Endometrial microvascular endothelial cells (primary cell): ENCODE measurements around the gene TUBB8B. TPM values are rescaled to one million over a fixed set of nuclear protein-coding genes. Genes with fewer than 3 reads are reported as not detected.
"Not testable (repeated sequence)": the region's sequence is repeated elsewhere in the genome, so short reads cannot be mapped to it uniquely, and the experiment has no call there.

ENCODE experiments used
- in situ Hi-C: cut with HindIII; loops from 2 replicates; pipeline ENCODE4 v1.10.0; 2017; ENCODE audit warnings: low sequenced_read_pairs, low pct_unique_long_range_greater_than_20kb; ENCODE audit errors: inconsistent ontology term
- total RNA-seq: library from RNA; depleted of rRNA; stranded (reverse); fragments of >200 nt; gene quantifications from one replicate; pipeline ENCODE4 v1.2.3, GENCODE V29; 2015; ENCODE audit errors: inconsistent ontology term

TUBB8B gene
- not detected for total RNA-seq

DNA sequence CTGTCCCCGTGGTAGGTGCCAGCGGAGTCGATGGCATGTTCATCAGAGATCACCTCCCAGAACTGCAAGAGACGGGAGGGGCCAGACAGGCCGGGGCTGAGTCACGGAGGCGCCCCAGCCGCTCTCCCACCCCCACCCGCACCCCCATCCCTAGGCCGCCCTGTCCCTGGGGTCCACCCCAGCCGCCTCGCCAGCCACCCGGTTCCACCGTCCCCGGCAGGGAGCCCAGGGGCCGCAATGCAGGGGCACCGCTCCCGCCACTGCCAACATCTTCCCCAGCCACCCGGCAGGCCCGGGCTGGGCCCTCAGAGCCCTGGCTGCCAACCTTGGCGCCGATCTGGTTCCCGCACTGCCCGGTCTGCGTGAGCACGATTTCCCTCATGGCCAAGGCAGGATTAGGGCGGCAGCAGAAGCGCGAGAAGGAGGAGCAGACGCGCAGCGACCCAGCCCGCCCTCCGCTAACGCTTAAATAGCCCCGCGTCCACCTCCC lies at the start of gene TUBB8B:
TUBB8B (minus strand) TSS at position 440 of the 490 bp plus-strand sequence; CDS start at position 382, 58 bp downstream.
- in situ Hi-C loops = not testable (repeated sequence)

DNA sequence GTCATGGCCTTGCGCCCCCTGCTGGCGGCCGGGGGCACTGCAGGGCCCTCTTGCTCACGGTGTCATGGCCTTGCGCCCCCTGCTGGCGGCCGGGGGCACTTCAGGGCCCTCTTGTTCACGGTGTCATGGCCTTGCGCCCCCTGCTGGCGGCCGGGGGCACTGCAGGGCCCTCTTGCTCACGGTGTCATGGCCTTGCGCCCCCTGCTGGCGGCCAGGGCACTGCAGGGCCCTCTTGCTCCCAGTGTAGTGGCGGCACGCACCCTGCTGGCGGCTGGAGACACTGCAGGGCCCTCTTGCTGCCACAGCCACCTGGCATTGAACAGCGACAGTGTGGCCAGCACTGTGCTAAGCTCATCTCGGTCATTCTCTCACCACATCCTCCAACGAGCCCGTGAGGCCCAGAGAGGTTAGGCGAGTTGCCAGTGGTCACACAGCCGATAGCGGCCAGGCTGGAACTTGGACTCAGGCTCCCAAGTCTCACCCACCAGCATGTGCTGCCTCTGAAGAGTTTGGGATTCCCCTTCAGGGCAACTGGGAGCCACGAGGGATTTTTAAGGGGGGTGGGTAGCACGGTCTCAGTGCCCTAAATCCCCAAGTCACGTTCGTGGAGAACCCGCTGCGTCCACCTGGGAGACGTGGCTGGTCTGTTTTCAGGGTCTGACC lies 48.0 kb upstream of the TUBB8B start:
- in situ Hi-C loops = not testable (repeated sequence)

GRCh38 chr18:96767-97131 lies 47.3 kb upstream of the TUBB8B start:
- in situ Hi-C loops = not testable (repeated sequence)

GRCh38 chr18:96101-96766 lies 46.8 kb upstream of the TUBB8B start:
- in situ Hi-C loops = not testable (repeated sequence)

DNA sequence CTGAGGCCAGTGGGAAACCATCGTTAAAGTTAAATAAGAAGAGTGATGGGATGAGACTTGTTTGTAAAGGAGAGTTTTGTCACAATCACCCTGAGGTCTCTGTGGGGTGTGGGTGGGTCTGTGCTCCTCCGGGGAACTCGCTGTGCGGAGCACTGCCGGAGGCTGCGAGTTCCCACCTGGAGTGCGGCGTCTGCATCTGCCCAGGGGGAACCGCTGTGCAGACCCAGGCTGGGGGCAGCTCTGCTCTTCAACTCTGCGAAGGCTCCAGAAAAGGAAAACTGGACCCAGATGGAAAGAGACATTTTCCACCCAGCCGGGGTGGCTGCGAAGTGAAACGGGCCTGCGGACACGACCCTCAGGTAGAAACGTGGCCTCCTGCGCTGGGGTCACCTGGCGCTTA lies 46.2 kb upstream of the TUBB8B start:
- in situ Hi-C loops = not testable (repeated sequence)

GRCh38 chr18:93897-94408 lies 44.5 kb upstream of the TUBB8B start:
- in situ Hi-C loops = not testable (repeated sequence)

DNA sequence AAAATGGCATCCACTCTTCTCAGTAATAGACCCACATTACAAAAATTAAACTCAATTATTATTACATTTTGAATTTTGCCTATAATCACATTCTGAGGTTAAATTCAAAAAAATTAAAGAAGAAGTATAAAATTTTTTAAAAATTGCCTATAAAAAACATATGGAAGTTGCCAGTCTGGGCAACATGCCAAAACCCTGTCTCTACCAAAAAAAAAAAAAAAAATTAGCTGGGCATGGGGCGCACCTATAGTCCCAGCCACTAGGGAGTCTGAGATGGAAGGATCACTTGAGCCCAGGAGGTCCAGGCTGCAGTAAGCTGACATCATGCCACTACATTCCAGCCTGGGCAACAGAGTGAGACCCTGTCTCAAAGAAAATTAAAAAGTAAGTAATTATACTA lies 42.1 kb upstream of the TUBB8B start:
- in situ Hi-C loops = not testable (repeated sequence)

GRCh38 chr18:90396-91193 lies 41.2 kb upstream of the TUBB8B start:
- in situ Hi-C loops = not testable (repeated sequence)

DNA sequence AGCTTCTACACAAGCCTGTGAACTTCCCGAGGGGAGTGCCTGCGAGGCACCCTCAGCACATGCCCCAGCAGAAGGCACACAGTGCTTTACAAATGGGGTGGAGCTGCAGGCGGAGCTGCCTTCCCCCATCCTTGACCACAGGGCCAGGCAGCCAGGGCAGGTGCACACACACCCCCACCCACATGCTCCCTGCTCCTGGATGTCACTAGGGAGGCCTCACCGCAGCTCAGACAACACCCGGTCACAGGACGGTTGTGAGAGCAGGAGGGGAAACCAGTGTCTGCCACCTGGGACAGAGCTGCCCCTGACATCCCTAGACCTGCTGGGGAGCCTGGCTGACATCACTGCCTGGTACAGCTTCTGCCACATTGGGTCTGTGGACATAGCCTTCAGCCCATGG lies 39.7 kb upstream of the TUBB8B start:
- in situ Hi-C loops = not testable (repeated sequence)

DNA sequence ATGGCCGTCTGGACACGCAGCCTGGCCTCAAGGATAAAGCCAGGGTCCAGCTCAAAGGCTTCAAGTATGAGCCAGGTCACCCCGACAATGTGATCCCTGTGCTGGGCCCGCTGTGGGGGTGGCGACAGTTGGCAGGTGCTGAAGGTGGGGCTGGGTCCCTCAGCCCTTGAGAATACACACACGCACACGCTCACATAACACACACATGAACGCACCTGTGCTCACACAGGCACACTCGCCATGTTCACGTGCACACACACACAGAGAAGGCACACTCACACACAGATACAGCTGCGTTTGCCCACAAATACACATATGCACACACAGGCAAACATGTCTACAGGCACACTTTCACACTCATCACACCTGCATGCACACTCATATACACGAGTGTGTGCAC lies 35.4 kb upstream of the TUBB8B start:
- in situ Hi-C loops = not testable (repeated sequence)

DNA sequence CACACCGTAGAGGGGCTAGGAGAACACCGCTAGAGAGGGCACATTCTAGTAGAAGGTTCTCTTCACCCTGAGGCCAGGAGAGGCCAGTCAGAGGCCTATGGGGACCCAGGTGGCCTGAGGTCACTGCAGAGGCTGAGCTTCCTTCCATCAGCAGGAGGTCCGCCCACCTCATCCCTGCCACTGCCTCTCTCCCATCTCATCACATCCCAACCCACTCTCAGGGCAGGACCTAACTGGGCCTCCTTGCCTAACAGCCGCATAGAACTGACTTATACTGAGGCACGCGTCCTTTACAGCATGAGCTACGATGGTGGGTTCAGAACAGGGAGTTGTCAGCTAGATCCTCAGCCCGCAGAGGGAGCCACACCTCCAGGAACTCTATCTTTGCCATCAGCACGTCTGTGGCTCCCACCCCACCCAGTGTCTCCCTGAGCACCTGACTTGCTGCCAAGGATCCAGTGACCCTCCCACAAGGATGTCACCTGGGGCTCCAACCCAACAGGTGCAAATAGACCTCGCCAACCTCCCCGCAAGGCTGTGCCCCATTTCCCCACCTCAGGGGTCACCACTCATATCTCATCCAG lies 33.3 kb upstream of the TUBB8B start:
- in situ Hi-C loops = not testable (repeated sequence)

DNA sequence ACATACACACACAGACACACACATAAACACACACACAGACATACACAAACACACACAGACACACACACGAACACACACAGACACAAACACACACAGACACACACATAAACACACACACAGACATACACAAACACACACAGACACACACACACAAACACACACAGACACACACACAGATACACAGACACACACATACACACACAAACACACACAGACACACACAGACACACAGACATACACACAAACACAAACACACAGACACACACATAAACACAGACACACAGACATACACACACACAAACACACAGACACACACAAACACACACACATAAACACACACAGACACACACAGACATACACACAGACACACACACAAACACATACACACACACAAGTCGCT lies 31.5 kb upstream of the TUBB8B start:
- in situ Hi-C loops = not testable (repeated sequence)

GRCh38 chr18:80202-80601 lies 30.8 kb upstream of the TUBB8B start:
- in situ Hi-C loops = not testable (repeated sequence)

- in situ Hi-C loops = not testable (repeated sequence)
Observed at GRCh38 chr18:75525-76160, 26.2 kb upstream of the TUBB8B start.

DNA sequence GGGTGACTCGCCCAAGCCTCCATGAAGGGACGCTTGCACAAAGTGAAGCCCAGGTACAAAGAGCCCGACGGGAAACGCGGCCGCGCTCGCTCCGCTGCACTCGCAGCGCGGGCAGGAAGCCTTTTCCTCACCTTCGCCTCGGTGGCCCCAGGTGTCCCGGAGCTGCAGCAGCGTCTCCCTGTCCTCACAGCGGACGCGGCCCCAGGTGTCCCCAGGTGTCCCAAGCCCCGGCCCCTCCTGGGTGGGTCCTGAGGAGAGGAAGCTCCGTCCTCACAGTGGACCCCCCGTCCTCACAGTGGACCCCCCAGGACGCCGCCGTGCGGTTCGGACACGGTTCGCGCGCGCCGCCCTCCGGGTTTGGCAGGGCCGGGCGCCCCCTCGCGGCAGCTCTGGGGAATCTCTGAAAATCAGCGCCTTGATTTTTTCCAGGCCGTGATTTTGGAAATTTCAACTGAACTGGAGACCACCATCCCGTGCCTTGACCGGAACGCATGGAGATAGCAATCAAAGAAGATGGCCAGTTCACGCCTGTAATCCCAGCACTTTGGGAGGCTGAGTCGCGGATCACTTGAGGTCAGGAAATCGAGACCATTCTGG lies 23.9 kb upstream of the TUBB8B start:
- in situ Hi-C loops = not testable (repeated sequence)

DNA sequence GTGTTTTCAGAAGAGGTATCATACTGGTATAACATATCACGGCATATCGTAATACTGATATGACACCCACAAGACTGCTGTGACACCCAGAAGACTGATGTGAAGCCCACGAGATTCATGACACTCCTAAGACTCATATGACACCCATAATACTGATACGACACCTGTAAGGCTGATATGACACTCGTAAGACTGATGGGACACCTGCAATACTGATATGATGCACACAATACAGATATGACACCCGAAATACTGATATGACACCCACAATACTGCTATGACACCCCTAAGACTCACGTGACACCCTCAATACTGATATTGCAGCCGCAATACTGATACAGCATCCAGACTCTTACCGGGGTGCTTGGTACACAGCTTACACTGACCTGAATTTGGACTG lies 18.3 kb upstream of the TUBB8B start:
- in situ Hi-C loops = not testable (repeated sequence)

DNA sequence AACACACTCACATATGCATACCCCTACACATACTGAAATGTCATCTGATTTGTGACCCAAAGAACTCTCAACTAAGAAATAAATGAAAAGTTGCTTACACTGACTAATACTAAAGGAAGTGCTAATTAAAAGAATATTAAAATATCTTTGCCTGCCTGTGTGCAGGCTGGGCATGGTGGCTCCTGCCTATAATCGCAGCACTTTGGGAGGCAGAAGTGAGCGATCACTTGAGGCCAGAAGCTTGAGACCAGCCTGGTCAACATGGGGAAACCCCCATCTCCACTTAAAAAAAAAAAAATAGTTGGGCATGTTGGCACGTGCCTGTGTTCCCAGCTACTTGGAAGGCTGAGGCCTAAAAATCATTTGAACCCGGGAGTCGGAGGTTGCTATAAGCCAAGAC lies 14.9 kb upstream of the TUBB8B start:
- in situ Hi-C loops = not testable (repeated sequence)

DNA sequence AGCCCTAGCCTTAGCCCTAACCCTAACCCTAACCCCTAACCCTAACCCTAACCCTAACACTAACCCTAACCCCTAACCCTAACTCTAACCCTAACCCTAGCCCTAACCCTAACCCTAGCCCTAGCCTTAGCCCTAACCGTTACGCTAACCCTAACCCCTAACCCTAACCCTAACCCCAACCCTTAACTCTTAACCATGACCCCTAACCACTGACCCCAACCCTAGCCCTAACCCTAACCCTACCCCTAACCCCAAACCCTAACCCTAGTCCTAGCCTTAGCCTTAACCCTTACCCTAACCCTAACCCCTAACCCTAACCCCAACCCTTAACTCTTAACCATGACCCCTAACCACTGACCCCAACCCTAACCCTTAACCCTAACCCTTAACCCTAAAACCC lies 14.2 kb upstream of the TUBB8B start:
- in situ Hi-C loops = not testable (repeated sequence)
